Prostate gland (tissue), 2 donors: ENCODE measurements around the gene LRP3.

Source experiments
- CTCF ChIP-seq, 4 experiments: fragments of 200-600 bp in 2 of 4; fragments of 450-650 bp in 2 of 4; sonication (generic) in 2 of 4; IDR thresholded peaks; 1 replicate in 3 of 4; 2 replicates in 1 of 4; pipeline ENCODE4 v1.5.1; 2016 to 2019; ENCODE audit warnings: antibody characterized with exemption in 4 of 4, mild to moderate bottlenecking in 2 of 4, moderate library complexity in 2 of 4
- POLR2A ChIP-seq: fragments of 450-650 bp; IDR thresholded peaks from one replicate; pipeline ENCODE4 v1.6.1; 2016; ENCODE audit warnings: antibody characterized with exemption, mild to moderate bottlenecking
- POLR2AphosphoS5 ChIP-seq: sonication (generic); formaldehyde crosslinking; IDR thresholded peaks from one replicate; pipeline ENCODE4 v1.6.1; 2017; ENCODE audit warnings: antibody characterized with exemption

DNA sequence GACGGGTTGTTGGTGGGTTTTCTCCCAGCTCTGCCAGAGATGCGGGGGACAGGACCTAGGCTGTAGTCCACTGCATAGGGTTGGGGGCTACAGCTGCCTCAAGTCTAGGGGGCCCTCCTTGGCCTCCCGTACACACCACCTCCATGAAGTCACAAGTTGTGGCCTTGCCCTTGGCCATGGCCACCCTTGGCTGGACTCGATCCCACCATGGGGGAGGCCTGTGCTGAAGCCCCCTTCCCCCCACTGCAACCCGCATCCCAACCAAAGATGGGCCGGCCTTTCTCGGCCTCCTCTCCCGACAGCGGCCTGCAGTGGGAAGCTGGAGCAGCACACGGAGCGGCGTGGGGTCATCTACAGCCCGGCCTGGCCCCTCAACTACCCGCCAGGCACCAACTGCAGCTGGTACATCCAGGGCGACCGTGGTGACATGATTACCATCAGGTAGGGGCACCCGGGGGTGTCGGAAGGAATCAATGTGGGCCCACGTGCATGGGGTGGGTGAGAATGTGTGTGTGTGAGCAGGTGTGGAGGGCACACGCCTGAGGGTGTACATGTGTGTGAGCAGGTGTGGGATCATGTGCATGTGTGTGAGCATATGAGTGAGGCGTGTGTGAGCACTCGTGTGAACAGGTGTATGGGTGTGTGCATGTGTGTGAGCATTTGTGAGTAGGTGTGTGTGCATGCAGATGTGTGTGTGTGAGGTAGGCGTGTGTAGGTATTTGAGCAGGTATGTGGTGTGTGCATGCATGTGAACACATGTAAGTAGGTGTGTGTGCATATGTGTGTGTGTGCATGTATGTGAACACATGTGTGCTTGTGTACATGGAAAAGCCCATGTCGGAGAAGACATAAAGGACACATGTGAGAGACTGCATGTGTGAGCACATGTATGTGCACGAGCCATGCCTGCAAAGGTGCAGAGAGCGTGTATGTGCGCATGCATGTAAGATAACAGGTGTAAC is 8.7 kb downstream of the LRP3 start:
- TF ChIP-seq CTCF (IDR thresholded peaks at IDR 0.05) (no peak), POLR2A (no peak), POLR2AphosphoS5 (no peak)
